Glomerular visceral epithelial cell (primary cell): ENCODE measurements around the gene PIEZO1.
"Not testable (repeated sequence)": the region's sequence is repeated elsewhere in the genome, so short reads cannot be mapped to it uniquely, and the experiment has no call there.

ENCODE experiments used
- DNase-seq: peaks from one replicate; pipeline ENCODE4 v3.0.0-alpha.2; 2016; ENCODE audit errors: extremely low spot score

Gene PIEZO1

DNA sequence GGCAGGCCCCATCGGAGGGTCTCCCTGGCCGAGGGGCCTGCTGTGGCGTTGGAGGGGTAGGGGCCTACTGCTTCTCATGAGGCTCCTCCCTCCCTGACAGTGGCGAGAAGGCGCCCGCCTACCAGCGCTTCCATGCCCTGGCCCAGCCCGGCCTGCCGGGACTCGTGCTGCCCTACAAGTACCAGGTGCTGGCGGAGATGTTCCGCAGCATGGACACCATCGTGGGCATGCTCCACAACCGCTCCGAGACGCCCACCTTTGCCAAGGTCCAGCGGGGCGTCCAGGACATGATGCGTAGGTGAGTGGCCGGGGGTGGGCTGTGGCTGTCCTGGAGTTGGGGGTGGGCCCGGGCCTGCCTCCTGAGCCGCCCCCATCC lies 20.3 kb upstream of the PIEZO1 start:
- no peak for DNase-seq

DNA sequence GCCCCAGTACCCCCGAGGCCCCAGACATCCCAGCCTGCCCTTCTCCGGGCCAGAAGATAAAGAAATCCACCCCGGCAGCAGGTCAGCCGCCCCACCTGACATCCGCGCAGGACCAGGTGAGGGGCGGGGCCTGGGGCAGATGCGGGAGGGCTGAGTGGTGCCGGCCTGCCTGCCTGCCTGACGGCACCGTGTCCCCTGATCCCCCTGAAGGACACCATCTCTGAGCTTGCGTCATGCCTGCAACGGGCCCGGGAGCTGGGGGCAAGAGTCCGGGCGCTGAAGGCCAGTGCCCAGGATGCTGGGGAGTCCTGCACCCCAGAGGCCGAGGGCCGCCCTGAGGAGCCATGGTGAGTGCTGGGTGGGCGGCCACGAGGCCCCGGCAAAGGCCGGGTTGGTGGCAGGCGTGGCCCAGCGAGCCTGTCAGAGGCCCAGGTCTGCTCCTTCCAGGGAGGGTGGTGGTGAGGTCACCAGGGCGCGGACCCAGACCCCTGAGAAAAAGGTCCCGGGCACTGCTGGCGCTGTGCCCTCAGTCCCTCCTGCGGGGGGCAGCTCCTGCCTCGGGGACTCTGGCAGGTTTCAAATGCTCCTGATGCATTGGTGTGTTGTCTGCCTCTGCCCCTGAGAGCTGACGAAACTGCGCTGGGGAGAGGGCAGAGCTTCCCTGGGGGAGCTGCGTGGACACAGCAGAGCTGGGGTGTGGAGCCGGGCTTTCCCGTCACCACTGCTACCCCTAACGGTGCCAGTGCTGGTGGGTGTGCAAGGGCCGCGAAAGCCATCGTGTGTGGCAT lies 19.7 kb upstream of the PIEZO1 start:
- peak; percentile 31 for DNase-seq

DNA sequence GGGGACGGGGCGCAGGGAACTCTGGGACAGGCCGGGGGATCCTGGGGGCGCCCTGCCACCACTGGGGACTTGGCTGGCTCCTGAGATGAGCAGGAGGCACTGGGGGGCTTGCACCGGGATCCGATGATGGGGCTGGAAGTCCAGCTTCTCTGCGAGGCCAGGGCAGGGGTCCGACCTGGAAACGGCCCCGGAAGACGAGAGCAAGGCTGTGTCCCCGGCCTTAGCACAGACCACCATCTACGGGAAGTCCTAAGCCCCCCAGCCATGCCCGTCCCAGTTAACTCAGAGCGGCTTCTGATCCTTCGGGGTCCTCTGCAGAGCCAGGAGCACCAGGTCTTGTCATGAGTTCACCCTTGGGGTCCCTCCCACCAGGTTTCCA lies 19.1 kb upstream of the PIEZO1 start:
- DNase-seq: no peak

DNA sequence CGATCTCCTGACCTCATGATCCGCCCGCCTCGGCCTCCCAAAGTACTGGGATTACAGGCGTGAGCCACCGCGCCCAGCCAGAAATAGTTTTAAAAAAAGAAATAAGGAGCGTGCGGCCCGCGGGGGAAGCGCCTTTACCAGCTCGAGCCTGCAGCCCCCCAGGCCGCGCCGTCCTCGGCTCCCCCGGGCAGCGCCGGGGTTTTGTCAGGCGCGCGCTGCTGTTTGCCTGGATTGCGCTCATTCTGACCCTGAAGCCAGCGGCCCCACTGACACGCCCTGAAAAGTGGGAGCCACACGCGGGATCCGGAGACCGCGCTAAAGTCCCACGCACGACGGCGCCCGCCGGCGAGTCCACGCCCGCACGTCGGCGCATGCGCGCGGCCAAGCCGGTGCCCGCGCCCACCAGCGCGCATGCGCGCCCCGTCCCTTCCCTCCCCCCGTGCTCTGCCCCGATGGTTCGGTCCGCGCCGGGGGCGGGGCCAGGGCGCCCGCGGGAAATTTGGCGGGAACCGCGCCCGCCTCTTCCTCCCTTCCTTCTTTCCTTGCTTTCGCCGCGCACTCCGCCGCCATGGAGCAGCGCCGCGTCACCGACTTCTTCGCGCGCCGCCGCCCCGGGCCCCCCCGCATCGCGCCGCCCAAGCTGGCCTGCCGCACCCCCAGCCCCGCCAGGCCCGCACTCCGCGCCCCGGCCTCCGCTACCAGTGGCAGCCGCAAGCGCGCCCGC lies 18.4 kb upstream of the PIEZO1 start, which contains the start of gene CDT1:
CDT1 (plus strand) TSS at position 526 of the 724 bp plus-strand sequence; CDS start at position 569, 43 bp downstream.
- peak; percentile 84 for DNase-seq

DNA sequence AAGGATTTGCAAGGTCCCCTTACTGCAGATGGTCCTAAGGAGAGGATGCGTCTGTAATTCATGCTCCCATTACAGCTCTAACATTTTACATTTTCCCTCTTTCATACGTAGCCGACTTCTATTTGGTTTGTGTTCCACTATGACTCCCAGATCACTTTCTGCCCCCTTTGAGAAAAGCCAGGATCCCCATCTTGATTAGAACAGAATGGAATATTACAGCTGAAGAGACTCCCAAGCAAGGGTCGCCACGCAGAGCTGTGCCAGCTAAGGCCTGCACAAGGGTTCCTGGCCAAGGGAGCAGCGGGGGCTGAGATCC lies 15.2 kb upstream of the PIEZO1 start:
- no peak for DNase-seq

DNA sequence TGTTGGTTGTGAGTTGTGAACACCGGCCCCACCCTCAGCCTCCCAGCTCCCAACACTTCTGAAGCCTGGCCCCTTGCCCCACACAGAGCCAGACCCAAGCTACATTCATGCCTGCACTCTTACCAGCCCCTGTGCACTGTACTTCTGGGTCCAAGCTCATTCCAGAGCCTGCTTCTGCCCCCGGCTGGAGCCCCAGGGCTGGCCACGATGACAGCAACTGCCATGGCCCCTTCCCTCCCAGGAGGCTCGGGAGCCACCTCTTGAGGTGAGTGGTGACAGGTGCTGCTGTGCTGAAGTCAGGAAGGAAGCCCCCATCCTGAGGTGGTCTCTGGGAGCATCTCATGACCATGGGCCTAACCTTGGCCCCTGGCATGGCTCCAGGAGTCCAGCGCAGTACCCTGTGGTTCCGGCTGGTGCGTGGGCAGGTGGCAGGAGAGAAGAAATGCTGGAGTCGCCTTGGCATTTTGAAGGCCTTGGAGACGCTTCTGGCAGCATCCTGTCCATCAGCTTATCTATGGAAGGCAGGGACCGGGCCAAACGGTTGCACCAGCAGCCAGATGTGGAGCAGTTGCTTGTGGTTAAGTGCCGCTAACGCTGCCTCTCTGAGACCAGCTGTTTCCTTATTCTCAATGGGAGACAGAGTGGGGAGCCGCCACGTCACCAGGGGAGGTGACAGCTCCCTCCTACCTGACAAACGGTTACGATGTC lies 14.7 kb upstream of the PIEZO1 start:
- DNase-seq: no peak

DNA sequence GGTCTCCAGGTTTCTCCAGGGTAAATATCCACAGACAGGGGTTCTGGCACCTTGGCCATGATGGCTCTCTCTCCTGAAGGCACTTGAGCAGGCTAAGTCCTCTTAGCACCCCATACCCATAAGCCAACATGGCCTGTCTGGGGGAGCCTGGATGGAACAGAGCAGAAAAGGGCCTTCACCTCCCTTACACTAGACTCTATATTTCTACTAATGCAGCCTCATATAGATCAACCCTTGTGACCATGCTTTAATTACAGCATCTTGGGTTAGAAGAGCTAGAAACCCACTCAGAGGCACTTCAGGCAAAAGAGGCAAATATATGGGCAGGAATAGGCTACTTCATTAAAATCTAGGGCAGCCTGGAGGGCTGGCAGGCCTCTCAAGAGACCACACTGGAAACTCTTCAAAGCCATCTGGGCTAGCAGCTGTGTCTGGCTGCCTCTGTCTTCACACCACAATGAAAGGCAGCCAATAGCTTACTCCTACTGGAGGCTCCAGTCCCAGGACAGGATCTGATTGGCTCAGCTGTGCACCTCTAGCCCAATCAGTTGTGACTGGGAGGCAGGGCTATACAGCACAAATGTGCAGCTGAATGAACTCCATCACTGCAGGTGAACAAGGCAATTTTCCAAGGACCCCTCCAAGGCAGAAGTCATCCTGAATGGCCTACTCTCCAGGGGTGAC lies 13.9 kb upstream of the PIEZO1 start:
- DNase-seq: no peak

DNA sequence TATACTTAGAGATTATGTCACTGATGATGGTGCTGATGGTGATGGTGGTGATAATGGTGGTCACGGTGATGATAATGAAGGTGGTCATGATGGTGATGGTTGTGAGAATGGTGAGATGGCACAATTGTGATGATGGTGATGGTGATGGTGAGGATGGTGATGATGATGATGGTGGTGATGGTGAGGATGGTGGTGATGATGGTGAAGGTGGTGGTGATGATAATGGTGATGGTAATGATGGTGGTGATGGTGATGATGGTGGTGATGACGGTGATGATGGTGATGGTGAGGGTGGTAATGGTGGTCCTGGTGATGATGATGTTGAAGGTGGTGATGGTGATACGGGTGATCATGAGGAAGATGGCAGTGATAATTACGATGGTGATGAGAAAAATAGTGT lies 13.1 kb upstream of the PIEZO1 start:
- no peak for DNase-seq

DNA sequence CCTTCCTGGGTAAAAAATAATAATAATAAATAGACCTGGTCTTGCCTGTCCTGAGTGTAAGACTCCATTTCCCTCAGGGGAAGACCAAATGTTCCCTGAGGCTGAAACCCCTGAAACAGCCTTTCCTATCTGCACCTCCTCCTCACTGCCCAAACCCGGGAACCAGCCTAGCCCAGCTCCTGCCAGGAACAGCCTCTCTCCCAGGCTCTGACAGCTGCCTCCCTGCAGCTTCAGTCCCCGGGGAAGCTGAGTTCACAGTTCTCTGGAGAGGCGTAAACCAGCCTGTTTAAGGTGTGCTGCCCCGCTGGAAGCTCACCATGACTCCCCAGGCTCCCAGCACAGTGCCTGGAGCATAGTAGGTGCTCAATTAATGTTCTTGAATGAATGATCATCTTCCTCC lies 11.3 kb upstream of the PIEZO1 start:
- no peak for DNase-seq

DNA sequence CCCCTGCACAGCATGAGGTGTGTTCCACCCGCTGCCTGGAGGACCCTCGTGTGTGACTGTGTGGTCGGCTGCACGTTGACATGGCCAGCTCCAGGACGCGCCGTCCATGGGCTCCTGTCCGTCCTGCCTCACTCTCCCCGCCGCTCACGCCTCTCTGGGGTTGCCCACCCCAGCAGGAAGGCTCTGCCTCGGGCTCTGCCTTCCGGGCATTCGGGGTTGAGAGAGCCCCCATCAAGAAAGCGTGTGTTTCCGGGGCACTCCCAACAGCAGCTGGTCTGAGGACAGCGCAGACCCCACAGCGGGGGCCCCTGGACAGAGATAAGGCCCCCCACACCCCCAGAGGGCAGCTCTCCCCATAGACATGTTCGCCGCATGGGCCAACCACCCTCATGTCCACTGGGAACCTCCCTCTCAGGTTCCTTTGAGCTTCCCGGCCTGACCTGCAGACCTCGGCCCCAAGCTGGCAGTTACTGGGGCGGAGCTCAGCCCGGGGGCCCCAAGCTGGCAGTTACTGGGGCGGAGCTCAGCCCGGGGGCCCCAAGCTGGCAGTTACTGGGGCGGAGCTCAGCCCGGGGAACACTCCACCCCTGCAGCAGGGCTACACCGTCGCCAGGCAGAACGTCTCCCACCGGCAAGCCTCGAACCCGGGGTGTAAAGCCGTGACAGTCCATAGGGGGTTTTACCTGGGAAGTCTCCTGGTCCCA lies 8.4 kb upstream of the PIEZO1 start:
- no peak for DNase-seq

DNA sequence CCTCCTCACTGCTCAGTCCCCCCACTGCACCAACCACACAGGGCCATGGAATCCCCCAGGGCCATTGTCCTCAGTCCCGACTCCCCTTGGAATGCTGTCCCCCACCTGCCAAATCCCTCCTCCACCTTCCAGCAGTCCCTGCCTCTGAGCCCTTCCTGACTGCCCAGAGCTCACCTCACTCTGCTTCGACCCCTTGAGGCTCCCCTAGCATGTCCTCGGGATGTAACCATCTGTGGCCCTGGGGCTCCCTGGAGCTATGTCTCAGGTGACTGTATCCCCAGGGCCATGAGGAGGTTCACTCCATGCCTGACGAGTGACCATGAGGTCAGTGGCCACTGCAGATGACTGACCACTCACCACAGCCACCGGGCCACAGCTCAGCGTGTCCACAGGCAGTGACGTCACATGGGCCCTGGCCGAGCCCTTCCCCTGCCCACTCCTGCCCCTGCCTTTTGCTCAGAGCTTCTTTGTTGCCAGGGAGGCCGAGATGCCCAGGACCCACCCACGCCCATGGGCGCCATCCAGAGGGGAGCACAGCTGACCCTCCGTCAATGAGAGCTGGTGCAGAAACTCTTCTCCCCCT lies 7.7 kb upstream of the PIEZO1 start:
- no peak for DNase-seq

DNA sequence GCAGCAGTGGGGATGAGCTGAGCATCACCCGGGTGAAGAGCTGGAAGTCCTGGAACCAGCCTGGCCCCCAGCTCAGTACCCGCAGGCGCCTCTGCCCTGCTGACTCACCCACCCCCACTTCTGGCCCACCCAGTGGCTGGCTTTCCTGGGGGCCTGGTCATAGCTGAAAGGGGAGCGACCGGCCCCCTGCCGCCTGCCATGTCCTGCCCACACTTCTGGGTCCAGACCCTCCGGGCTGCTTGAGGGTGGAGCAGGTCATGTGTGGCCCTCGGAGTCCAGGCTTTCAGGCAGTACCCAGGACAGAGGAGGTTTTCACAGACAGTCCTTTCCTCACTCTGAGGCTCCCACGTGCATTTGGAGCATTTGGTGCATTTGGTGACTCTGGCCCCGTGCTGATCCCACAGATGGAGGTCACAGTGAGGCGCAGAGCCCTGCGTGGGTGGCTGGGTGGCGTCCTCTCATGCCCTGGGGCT lies 7.1 kb upstream of the PIEZO1 start:
- no peak for DNase-seq

DNA sequence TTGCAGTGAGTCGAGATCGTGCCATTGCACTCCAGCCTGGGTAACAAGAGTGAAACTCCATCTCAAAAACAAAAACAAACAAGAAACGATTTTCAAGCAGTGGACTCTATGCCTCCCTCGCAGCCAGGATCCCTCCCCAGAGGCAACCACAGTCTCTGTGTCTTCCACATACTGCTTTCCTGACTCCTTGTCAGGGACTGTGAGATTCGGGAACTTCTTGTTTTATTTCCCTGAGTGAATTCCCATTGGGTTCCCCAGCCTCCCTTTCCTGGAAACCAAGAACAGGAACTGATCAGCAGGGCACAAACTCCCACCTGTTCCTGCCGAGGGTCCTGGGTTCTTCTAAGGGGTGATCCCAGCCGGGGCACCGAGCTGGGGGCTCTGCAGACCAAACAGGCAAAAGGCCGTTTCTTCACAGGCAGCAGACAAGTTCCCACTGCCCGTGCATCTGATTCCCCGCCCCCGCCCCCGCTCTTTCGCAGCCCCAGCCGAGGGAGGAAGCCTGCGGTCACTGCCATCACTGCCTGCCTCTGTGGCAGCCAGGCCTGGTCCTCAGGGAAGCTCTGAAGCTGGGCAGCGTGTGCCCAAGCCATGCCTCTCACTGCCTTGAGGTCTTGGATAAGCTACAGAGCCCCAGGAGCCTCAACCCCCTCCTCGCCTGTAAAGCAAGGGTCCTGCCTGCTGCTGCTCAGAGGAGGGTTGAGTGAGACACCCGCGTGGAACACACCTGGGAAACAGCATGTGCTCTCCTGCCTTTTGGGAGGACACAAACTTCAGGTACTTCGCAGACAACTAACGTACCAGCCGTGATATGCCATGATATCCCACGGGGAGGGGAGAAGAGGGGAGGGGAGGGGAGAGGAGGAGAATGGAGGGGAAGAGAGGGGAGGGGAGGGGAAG lies 5.5 kb upstream of the PIEZO1 start:
- DNase-seq: peak; percentile 46

DNA sequence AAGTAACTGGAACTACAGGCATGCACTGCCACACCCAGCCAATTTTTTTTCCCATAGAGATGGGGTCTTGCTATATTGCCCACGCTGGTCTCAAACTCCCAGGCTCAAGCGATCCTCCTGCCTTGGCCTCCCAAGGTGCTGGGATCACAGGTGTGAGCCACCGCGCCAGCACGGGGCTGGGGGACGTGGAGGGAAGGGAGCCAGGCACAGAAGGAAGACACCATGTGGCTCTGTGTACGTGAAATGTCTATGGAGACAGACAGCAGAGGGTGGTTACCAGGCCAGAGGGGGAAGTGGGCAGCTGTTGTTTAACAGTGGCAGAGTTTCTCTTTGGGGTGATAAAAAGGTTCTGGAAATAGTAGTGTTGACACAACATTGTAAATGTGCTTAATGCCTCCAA lies 4.6 kb upstream of the PIEZO1 start:
- DNase-seq: no peak

DNA sequence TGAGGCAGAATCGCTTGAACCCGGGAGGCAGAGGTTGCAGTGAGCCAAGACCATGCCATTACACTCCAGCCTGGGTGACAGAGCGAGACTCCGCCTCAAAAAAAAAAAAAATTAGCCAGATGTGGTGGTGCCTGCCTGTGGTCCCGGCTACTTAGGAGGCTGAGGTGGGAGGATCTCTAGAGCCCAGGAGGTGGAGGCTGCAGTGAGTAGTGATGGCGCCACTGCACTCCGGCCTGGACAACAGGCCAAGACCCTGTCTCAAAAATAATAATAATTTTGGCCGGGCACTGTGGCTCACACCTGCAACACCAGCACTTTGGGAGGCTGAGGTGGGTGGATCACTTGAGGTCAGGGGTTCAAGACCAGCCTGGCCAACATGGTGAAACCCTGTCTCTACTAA lies 3.7 kb upstream of the PIEZO1 start:
- not testable (repeated sequence) for DNase-seq

DNA sequence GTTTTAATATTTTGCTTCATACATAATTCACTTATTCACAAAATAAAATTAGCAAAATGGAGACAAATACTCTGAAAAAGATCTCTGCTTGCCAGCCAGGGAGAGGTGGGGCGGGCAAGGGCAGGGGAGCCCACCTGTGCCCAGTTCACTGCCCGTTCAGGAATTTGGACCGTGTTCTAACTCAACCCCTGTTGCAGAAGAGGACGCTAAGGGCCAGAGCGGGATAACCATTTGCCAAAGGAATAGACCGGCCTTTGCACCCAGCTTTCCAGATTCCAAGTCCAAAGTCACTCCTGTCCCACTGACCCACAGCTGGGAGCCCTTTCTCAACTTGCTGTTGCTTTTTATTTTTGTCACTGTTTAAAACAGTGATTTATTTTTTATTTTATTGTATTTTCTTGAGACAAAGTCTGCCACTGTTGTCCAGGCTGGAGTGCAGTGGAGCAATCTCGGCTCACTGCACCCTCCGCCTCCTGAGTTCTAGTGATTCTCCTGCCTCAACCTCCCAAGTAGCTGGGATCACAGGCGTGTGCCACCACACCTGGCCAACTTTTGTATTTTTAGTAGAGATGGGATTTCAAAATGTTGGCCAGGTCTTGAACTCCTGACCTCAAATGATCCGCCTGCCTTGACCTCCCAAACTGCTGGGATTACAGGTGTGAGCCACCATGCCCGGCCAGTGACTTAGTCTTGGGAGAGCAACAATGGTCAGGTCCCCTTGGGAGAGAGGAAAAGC lies 2.7 kb upstream of the PIEZO1 start:
- DNase-seq: no peak

DNA sequence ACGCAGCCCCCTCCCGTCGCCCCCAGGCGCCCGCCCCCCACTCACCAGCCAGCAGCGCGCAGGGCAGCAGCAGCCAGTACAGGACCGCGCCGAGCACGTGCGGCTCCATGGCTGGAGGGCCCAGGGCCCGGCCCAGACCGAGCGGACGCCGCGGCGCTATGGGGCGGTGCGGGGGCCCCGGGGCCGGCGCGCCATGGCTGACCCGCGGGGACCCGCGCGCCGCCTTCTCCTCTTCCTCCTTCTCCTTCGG lies 239 bp downstream of the PIEZO1 start:
- DNase-seq: no peak

DNA sequence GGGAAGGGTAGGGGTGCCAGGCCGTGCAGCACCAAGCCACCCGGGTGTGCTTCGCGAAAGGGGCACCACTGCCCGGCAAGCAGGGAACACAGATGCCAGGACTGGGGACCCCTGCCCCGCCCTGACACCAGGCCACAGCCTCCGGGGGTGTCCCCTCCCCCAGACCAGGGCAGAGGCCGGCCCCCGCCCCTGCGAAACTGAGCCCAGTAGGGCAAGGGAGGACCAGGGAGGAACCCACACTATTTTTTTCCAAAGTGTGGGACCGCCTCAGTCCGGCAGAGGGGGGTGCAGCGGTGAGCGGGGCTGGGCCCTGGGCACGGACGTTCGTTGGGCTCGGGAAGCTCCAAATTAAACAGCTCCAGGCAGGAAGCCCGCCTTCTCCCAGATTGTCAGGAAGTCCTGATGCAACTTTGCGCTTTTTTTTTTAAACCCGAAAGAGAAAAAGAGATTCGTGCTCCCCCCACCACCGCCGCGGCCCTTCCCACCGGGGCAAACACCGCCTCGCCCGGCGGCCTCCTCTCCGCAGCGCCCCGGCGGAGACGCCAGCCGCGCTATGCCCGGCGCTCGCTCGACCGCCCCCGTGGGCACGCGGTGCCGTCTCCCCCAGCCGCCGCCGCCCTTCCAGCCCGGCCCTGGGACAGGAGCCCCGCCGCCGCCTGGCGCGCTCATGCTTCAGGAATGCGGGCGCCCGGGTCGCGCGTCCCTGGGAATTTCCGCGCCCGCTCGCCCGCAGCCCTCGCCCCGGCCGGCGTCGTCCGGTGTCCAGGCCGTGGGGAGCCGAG lies 755 bp downstream of the PIEZO1 start:
- DNase-seq: peak; percentile 73
